PC-3 (cell line): ENCODE results near the gene SERPINA4.

Experiments used
- EZH2 ChIP-seq: fragments of 300-600 bp; sonication (generic); IDR thresholded peaks from one replicate; pipeline ENCODE4 v1.6.1; 2017; ENCODE audit warnings: antibody characterized with exemption, mild to moderate bottlenecking, low read length; ENCODE audit not compliant: unreplicated experiment
- TF ChIP-seq, protein P1 (sequence below): fragments of 300-600 bp; sonication (generic); conservative IDR thresholded peaks from 2 replicates; pipeline ENCODE4 v1.5.1; 2017; ENCODE audit warnings: antibody characterized with exemption, low read depth, mild to moderate bottlenecking, low read length

DNA sequence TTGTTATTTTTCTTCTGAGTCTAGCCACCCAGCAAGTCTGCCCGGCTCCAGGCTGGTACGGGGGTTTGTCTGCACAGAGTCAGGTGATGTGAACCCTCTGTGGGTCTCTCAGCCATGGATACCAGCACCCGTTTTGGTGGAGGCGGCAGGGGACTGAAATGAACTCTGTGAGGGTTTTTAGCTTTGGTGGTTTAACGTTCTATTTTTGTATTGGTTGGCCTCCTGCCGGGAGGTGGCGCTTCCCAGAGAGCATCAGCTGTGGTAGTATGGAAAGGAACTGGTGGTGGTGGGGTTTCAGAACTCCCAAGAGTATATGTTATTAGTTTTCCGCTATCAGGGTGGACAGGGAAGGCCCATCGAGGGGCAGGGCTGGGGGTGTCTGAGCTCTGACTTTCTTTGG is 5.3 kb upstream of the SERPINA4 start:
- TF ChIP-seq, protein P1, sequence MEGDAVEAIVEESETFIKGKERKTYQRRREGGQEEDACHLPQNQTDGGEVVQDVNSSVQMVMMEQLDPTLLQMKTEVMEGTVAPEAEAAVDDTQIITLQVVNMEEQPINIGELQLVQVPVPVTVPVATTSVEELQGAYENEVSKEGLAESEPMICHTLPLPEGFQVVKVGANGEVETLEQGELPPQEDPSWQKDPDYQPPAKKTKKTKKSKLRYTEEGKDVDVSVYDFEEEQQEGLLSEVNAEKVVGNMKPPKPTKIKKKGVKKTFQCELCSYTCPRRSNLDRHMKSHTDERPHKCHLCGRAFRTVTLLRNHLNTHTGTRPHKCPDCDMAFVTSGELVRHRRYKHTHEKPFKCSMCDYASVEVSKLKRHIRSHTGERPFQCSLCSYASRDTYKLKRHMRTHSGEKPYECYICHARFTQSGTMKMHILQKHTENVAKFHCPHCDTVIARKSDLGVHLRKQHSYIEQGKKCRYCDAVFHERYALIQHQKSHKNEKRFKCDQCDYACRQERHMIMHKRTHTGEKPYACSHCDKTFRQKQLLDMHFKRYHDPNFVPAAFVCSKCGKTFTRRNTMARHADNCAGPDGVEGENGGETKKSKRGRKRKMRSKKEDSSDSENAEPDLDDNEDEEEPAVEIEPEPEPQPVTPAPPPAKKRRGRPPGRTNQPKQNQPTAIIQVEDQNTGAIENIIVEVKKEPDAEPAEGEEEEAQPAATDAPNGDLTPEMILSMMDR = no peak
- TF ChIP-seq EZH2 = no peak
